Cardiac muscle cell (in vitro differentiated cells and primary cell): Measurements from ENCODE around the gene PUSL1. TPM values are rescaled to one million over a fixed set of nuclear protein-coding genes. Genes with fewer than 3 reads are reported as not detected.

Source experiments
- DNase-seq, 2 donors: peaks; one replicate each; pipeline versions ENCODE4 v3.0.0 to v3.0.0-alpha.2; 2010 to 2017; ENCODE audit warnings: low read depth in 1 of 2, low spot score in 1 of 2
- H3K27ac ChIP-seq: fragments of 200-600 bp; sonication (generic); 2 replicates; pipeline ENCODE4 v1.5.1; 2016
- H3K27me3 ChIP-seq: fragments of 200-600 bp; sonication (generic); 2 replicates; pipeline ENCODE4 v1.6.0; 2016; ENCODE audit warnings: control low read depth
- H3K36me3 ChIP-seq: fragments of 200-600 bp; sonication (generic); 2 replicates; pipeline ENCODE4 v1.5.1; 2016; ENCODE audit warnings: control low read depth
- H3K4me1 ChIP-seq: fragments of 200-600 bp; sonication (generic); 2 replicates; pipeline ENCODE4 v1.8.1; 2017; ENCODE audit warnings: low read depth, mild to moderate bottlenecking, mixed run types
- H3K4me3 ChIP-seq: fragments of 200-600 bp; sonication (generic); 2 replicates; pipeline ENCODE4 v1.5.1; 2016; ENCODE audit warnings: mild to moderate bottlenecking
- H3K9me3 ChIP-seq: fragments of 200-600 bp; sonication (generic); 2 replicates; pipeline ENCODE4 v1.5.1; 2017; ENCODE audit warnings: low read depth, mild to moderate bottlenecking, control low read depth
- polyA plus RNA-seq: library from polyadenylated mRNA; unstranded; fragments of >200 nt; fragmentation: Nextera tagmentation; extraction: Ambion mirVana; gene quantifications from 2 replicates; pipeline ENCODE4 v1.2.1, GENCODE V29; 2016
- total RNA-seq: library from RNA; depleted of rRNA; stranded (reverse); fragments of >200 nt; gene quantifications from 2 replicates; pipeline ENCODE4 v1.2.3, GENCODE V29; 2016
- TF ChIP-seq, protein P1 (sequence below): IDR thresholded peaks from 2 replicates; pipeline ENCODE4 v1.5.1; 2012; ENCODE audit warnings: low read depth, mild to moderate bottlenecking, low read length

Gene PUSL1
- total and polyA plus RNA-seq, 2 experiments from 2014 or later: 18.7 to 25.0 TPM

DNA sequence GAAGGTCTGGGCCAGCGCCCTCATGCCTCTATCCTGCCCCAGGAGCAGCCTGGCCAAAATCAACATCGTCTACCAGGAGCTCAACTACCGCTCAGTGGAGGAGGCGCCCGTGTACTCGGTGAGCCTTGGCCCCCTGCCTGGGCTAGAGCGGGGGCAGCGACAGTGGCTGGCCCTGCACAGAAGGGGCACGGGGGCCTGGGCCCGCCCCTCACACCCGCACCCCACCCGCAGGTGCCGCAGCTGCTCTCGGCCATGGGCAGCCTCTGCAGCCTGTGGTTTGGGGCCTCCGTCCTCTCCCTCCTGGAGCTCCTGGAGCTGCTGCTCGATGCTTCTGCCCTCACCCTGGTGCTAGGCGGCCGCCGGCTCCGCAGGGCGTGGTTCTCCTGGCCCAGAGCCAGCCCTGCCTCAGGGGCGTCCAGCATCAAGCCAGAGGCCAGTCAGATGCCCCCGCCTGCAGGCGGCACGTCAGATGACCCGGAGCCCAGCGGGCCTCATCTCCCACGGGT is 17.3 kb upstream of the PUSL1 start:
- H3K36me3 ChIP-seq: no peaks in the 10 kb centered on the region
- H3K4me1 ChIP-seq: no peaks in the 10 kb centered on the region
- H3K27me3 ChIP-seq: no peaks in the 10 kb centered on the region
- no peak for DNase-seq
- TF ChIP-seq, protein P1, sequence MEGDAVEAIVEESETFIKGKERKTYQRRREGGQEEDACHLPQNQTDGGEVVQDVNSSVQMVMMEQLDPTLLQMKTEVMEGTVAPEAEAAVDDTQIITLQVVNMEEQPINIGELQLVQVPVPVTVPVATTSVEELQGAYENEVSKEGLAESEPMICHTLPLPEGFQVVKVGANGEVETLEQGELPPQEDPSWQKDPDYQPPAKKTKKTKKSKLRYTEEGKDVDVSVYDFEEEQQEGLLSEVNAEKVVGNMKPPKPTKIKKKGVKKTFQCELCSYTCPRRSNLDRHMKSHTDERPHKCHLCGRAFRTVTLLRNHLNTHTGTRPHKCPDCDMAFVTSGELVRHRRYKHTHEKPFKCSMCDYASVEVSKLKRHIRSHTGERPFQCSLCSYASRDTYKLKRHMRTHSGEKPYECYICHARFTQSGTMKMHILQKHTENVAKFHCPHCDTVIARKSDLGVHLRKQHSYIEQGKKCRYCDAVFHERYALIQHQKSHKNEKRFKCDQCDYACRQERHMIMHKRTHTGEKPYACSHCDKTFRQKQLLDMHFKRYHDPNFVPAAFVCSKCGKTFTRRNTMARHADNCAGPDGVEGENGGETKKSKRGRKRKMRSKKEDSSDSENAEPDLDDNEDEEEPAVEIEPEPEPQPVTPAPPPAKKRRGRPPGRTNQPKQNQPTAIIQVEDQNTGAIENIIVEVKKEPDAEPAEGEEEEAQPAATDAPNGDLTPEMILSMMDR: no peak
- no peak overlapping the region for H3K4me3 ChIP-seq
- no peak overlapping the region for H3K27ac ChIP-seq
- no peaks in the 10 kb centered on the region for H3K9me3 ChIP-seq

DNA sequence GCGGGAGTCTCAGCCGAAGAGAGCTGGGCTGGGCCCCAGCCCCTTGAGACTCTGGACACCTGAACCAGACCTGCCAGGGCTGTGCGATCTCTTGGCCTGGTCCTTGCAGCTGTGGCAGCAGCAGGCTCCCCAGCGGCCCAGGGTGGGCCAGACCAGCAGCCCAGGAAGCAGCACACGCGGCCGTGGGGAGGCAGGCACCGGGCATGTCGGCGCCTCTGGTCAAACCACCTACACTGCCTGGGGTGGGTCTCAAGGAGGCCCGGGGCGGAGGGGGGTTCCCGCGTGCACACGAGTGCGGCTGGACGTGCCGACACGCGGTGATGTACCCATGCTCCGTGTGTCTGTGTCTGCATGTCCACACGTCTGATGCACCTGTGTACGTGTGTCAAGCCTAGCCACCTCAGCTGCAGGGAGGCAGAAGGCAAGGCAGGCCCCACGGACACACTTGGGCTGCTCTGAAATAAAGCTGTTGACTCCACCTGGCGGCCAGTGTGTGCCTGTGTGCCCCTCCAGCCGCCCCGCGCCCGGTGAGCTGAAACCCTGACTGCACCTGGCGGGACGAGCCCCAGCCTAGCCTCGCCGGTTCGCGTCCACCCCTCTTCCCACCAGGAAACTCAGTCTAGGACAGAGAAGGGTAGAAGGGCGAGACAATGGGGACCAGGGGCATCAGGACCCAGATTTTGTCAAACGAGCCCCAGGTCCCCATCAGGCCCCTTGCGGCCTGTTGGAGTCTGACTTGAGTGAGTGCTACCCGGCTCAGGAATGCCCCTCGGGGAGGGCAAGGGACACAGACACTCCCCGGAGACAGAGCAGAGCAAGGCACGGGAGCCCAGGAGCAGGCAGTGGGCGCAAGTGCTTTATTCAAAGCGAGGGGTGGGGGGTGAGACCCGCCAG is 16.6 kb upstream of the PUSL1 start:
- Histone ChIP-seq H3K36me3 (no peaks in the 10 kb centered on the region), H3K9me3 (no peaks in the 10 kb centered on the region), H3K27me3 (no peaks in the 10 kb centered on the region), H3K4me1 (no peaks in the 10 kb centered on the region), H3K27ac (no peak overlapping the region), H3K4me3 (no peak overlapping the region)
- DNase-seq: peak; percentile 72 to 84
- TF ChIP-seq, protein P1: peak; percentile 65

DNA sequence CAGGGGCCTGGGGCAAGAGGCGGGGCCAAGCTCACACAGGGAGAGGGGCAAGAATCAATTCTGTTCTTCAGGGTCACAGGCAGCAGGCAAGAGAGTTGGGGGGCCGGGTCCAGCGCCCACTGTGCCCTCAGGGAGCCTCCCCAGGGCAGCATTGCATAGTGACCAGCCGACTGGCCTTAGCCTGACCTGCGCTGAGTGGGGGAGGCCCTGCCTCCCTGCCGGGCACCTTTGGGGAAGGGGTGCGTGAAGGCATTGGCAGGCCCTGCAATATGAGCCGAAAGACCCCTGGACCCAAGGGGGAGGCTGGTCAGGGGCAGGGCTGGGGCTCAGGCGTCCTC is 16.0 kb upstream of the PUSL1 start:
- TF ChIP-seq, protein P1: no peak
- no peaks in the 10 kb centered on the region for H3K4me1 ChIP-seq
- H3K4me3 ChIP-seq: no peak overlapping the region
- H3K9me3 ChIP-seq: no peaks in the 10 kb centered on the region
- H3K36me3 ChIP-seq: no peaks in the 10 kb centered on the region
- DNase-seq: no peak
- no peak overlapping the region for H3K27ac ChIP-seq
- H3K27me3 ChIP-seq: no peaks in the 10 kb centered on the region

DNA sequence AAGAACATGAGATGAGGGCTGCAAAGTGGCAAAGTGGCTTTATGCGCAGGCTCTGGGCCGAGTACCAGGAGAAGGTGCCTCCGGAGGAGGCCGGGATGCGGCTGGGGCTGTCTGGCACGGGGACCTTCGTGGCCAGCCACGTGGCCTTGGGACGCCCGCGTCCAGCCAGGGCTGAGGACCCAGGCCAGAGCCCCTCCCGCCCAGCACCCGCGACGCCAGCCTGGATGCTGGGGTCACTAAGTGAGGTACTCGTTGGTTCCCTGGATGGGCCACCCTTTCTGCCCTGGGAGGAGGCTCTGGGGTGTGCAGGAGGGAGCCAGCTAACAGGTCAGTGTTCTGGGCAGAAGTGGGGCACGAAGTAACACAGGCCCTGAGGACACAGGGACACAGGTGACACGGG is 15.5 kb upstream of the PUSL1 start:
- DNase-seq: no peak
- H3K27ac ChIP-seq: no peak overlapping the region
- no peaks in the 10 kb centered on the region for H3K36me3 ChIP-seq
- TF ChIP-seq, protein P1: no peak
- no peaks in the 10 kb centered on the region for H3K9me3 ChIP-seq
- H3K4me3 ChIP-seq: no peak overlapping the region
- no peaks in the 10 kb centered on the region for H3K4me1 ChIP-seq
- no peaks in the 10 kb centered on the region for H3K27me3 ChIP-seq

DNA sequence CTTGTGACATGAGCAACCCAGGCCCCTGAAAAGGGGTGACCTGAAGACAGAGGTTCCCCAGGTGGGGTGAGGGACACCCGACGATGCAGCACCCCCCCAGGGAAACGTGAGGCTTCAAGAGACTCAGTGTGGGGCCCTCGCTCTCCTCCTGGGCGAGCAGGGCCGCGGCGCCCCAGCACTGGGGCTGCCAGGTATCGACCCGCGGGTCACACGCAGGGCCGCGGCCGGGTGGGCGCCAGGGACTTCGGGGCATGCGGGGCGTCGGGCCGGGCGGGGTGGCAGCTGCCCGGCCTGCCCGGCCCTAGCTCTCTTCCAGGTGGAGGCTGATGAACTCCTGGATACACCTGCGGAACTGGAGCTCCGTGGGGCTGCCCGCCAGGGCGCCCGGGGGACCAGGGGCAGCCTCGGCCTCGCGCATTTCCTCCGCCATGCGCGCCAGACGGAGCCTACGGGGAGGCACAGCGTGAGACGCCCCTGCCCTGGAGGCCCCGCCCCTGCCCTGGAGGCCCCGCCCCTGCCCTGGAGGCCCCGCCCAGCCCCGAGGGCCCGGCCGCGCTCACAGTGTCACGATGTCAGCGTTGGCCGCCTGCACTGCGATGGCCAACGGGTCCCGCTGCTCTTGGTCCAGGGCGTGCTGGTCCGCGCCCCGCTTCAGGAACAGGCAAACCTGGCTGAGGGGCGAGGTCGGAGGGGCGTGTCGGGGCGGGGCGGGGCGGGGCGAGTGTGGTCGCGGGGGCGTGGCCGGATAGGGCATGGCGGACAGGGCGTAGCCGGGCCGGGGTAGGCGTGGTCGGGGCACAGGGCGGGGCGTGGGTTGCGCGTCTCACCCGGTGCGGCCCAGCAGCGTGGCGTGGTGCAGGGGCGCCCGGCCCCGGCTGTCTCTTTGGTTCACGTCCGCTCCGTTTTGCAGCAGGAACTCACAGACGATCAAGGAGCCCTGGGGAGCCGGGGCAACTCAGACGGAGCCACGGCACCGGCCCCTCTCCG is 14.8 kb upstream of the PUSL1 start:
- no peaks in the 10 kb centered on the region for H3K4me1 ChIP-seq
- no peak overlapping the region for H3K27ac ChIP-seq
- H3K9me3 ChIP-seq: no peaks in the 10 kb centered on the region
- no peaks in the 10 kb centered on the region for H3K27me3 ChIP-seq
- H3K36me3 ChIP-seq: no peaks in the 10 kb centered on the region
- TF ChIP-seq, protein P1: no peak
- no peak for DNase-seq
- no peak overlapping the region for H3K4me3 ChIP-seq
